NCI-H2107 (cell line): ENCODE data around the gene CSNK1A1L.

Experiments
- DNase-seq: peaks from one replicate; lab custom pipeline; 2025; lab: John Stamatoyannopoulos, UW

Gene CSNK1A1L

GRCh38 chr13:37106642-37107041, 1.2 kb upstream of the CSNK1A1L start:
- DNase-seq = no peak

DNA sequence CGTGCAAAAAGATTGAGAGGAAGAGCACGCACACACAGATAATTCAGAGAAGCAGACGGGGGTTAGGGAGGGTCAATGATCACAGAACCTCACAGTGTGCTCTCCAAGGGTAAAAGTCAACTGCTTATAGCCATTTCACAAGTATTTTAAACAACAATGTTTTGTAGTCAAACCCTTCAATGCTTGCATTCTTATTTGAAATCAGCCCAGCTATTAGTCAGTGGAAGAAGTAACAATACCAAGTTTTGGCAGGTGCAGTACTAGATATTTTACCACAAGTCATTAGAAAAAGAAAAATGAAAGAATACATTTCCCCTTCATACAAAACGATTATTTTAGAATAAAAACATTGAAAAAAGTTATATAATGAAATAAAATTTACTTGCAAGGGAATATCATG, 2.6 kb downstream of the CSNK1A1L start:
- no peak for DNase-seq

GRCh38 chr13:37101201-37101600, 4.3 kb downstream of the CSNK1A1L start:
- no peak for DNase-seq

DNA sequence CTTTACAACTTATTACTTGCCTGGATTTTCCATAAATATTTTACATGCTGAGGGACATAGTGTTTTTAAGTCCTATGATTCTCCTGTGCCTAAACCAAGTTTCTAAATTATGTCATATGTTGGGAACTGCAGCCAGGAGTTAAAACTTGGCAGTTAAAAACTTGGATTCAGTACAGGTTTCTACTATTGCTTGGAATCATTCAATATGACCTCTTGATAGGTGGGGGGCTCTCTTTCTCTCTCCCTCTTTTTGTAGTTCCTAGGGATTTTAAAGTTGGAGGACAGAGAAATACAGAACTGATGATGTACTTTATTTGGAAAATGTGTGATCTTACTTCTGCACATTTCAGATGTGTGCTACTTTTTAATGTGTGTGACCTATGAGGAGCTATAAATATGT, 4.7 kb downstream of the CSNK1A1L start:
- no peak for DNase-seq

- no peak for DNase-seq
These were observed 8.4 kb downstream of the CSNK1A1L start for GRCh38 chr13:37097076-37097475.

- DNase-seq = no peak
These were observed 10.6 kb downstream of the CSNK1A1L start for GRCh38 chr13:37094840-37095239.

DNA sequence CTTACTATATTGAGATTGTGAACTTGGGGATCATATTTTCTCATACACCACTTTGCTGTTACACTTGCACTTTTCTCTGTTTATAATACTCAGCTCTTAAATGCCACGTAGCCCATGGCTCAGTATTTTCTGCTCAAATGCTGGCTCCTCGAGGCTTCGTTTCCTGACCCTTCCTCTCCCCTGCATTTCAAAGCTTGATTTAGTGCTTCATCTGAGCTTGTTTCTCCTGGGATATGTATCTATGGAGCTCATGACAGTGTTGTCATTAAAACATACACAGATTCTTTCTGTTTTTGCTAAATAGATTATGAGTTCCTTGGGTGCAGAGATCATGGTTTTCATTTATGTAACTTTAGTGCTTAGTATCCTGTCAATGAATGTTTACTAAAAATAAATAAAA, 11.4 kb downstream of the CSNK1A1L start:
- DNase-seq = no peak

- DNase-seq = no peak
These were observed 13.6 kb downstream of the CSNK1A1L start for GRCh38 chr13:37091835-37092234.

- DNase-seq = no peak
These were observed 14.6 kb downstream of the CSNK1A1L start for GRCh38 chr13:37090912-37091311.

DNA sequence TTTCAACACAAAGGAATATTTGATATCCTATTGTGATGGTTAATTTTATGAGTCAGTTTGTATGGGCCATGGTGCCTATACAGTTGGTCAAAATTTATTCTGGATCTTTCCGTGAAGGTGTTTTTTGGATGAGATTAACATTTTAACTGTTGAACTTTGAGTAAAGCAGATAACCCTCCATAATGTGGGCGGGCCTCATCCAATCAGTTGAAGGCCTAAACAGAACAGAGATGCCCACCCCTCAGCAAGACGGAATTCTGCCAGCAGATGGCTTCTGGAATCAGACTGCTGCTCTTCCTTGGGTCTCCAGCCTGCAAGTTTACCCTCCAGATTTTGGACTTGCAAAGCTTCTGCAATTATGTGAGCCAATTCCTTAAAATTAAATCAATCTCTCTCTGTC, 16.0 kb downstream of the CSNK1A1L start:
- DNase-seq = no peak

- DNase-seq = no peak
These were observed 18.0 kb downstream of the CSNK1A1L start for GRCh38 chr13:37087486-37087885.

DNA sequence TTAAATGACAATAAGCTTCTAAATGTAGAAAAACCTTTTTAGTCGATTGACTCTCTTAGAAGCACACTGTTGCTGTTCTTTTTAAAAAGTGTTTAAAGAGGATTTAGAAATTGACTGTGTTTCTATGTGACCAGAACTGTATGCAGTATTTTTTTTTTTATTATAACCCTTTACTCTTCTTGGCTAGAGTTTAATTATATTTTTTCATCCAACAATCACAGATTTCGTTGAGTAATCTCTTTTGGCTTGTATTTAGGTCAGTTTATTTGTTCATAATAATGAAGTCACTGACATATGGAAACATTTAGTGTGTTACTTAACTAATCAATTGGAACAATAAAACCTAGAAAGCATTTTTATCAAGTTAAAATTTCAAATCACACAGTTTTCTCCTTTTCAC, 19.9 kb downstream of the CSNK1A1L start:
- DNase-seq = no peak

GRCh38 chr13:37076818-37077217, 28.6 kb downstream of the CSNK1A1L start:
- no peak for DNase-seq

- DNase-seq = no peak
These were observed 30.3 kb downstream of the CSNK1A1L start for GRCh38 chr13:37075164-37075563.

DNA sequence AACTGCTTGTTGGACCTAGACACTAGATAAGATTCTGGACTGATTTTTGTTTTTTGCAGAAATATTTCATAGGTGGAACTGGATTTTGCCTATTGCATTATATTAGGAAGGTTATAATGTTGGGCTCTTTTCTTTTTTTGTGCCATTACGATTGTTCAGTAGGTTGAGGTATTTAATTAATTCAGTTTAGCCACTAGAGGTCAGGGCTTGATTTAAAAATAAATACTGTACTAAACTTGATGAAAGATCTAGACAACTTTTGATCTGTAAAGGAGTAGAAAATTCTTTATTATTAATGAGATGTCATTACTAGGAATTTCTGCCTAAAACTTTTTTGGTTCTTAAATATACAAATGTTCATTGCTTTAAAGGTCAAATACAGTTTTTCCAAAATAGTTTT, 30.8 kb downstream of the CSNK1A1L start:
- DNase-seq = no peak

- no peak for DNase-seq
These were observed 33.4 kb downstream of the CSNK1A1L start for GRCh38 chr13:37072024-37072423.

GRCh38 chr13:37070956-37071355, 34.5 kb downstream of the CSNK1A1L start:
- no peak for DNase-seq

GRCh38 chr13:37070145-37070695, 35.2 kb downstream of the CSNK1A1L start:
- DNase-seq = no peak

GRCh38 chr13:37069597-37070103, 35.8 kb downstream of the CSNK1A1L start:
- no peak for DNase-seq

- DNase-seq = no peak
These were observed 36.5 kb downstream of the CSNK1A1L start for GRCh38 chr13:37068962-37069361.

DNA sequence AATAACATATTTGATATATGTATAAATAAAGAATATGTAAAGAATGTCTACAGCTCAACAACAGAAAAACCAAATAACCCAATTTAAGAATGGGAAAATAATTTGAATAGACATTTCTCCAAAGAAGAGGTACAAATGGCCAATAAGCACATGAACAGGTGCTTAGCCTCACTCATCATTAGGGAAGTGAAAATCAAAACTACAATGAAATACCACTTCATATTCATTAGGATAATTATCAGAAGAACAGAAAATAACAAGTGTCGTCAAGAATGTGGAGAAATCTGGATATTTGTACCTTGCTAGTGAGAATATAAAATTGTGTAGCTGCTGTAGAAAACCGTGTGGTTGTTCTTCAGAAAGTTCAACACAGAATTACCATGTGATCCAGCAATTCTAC, 37.6 kb downstream of the CSNK1A1L start:
- no peak for DNase-seq

DNA sequence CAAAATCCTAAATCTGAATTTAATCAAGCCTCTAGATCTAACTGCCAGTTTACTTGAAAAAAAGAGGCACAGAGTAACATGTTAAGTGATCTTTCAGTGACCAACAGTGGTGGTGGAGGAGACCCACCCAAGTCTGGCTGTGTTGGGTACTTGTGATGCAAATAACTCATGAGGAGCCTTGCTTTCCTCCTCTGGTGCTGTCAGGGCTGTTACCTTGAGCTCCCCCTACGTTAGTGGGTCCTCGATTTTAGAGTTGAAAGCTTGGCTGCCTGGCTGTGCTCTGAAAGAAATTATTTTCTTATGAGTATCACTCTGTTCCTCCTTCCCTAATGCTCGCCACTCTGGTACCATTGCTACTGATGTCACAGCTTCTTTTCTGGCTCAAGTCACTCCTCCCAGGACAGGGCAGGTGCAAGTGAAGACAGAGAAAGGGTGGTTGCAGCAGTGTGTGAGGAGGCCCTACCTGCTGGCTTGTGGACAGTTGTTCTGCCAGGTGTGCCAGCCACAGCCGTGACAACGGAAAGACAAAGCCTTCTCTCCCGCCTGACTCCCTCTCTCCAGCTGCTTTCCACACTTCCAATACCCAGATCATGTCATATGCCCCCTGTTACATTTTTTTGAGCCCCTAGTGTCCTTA, 39.5 kb downstream of the CSNK1A1L start:
- no peak for DNase-seq

DNA sequence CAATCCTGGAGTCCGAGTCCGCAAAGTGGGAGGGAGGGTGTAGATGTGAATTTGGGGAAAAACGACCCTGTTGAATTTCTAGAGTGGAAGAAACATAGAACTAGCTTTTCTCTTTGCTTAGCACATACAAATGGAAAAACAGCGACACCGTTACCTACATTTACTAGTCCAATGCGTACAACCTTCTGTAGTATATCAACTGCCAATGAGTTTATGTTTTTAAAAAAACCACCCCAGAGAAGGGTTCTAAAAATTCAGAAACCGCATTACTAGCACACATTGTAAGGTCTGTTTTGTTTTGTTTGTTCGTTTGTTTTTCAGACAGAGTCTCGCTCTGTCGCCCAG, 45.6 kb downstream of the CSNK1A1L start:
- no peak for DNase-seq
